D341Med (cell line): ENCODE measurements around the gene PIK3R6.
"Not testable (repeated sequence)": the region's sequence is repeated elsewhere in the genome, so short reads cannot be mapped to it uniquely, and the experiment has no call there.

ENCODE experiments used
- DNase-seq: peaks from one replicate; pipeline ENCODE4 v3.0.0; 2012; ENCODE audit warnings: low spot score

PIK3R6 gene

DNA sequence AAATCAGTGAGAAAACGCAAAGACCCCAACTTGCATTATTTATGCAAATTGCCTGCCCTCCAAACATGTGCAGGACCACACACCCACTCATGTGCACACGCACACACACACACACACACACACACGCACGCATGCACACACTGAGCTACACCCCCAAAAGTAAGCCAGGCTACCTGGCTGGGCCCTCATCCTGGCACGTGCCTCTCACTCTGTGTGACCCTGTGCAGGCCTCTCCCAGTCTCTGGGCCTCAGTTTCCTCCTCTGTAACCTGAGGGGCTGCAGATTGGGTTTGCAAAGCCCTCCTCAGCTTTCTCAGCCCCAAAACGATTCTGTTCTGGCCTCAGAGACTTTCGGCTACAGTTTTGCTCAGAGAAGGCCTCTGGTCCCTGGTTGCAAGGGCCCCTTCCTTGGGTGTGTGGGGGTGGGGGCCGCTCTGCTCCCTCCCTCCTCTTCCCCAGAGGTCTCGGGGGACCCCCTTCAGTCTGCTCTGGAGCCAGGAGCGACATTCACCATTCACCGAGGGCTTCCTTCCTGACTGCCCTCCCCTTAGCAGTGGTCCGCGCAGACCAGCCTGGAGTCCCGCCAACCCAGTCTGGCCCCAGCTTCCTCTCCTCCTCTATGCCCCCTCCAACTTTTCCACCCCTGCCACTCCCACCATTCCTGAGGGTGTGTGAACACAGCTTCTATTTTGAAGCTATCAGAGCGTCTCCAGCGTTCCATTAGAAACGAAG lies 5.4 kb upstream of the PIK3R6 start:
- no peak for DNase-seq

DNA sequence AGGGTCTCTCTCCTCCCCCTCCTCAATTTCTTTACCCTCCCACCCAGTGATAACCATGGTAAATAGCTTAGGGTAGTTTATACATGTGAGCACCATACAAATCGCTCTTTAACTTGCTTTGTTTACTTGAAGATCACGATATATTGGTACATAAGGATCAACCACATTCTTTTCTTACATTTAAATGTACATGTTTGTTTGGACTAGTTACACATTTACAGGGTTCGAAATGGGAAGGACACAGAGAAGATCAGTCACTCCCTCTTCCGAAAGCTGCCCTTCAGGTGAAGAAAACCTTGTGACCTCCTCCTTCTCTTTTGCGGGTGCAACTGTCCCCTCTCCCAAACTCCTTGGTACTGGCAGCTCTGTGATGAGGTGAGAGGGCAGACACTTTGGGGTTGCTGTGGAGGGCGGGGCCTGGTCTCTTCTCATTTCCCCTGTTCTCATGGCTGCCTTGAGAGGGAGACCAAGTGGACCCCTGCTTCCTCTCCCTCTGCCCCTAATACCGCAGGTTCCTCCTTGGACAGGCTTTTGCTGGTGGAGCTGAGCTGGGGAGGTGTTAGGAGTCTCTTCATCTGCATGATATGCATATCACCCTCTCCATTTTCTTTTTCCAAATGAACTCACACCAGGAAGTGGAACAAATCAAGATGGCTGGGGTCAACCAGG lies 4.7 kb upstream of the PIK3R6 start:
- no peak for DNase-seq

DNA sequence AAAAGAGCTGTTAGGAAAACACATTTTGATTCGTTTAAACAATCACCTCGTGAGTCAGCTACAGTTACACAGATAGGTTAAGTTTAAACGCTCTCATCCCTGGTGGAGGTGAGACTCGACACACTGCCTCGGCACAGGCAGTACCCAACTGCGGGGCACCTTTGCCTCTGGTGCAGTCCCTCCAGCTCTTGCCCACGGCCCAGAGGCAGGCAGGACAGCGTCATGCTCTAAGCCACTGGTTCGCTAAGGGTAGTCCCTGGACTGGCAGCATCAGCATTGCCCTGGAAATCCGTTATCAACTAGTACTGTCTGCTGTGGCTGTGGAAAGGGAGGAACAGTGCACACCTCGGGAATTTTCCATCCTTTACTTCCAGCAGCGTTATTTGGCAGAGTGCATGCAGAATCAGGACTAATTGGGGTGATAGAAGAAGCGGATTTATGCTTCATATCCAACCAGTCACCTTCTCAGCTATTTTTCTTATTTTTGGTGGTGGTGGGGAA lies 3.7 kb upstream of the PIK3R6 start:
- DNase-seq = no peak

DNA sequence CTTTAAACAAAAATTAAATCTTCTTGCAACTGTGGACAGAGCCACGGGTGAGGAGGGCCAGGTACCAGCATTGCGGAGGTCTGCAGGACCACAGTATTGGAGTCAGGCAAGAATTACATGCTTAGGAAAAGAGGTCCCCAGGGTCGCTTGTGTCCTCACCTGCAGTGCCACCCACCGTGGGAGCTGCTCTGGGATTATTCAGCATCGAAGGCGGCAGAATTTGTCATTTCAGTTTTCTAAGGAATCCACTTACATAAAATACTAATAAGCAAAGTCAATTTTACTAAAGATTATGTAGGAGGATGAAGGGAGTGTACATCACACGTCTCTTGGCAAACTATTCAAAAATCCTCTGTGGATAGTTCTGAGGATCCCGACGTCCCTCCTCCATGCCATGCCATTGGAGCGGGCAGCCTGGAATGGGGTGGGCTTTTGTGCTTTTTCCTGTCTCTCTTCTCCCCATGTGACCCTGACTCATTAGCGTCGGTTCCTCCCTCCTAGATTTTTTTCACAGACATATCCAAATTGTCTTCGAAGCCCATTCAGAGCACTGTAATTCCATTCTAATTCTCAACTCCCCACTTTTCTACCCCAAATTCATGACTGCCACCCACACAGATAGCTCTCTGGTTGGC lies 3.0 kb upstream of the PIK3R6 start:
- DNase-seq = no peak

DNA sequence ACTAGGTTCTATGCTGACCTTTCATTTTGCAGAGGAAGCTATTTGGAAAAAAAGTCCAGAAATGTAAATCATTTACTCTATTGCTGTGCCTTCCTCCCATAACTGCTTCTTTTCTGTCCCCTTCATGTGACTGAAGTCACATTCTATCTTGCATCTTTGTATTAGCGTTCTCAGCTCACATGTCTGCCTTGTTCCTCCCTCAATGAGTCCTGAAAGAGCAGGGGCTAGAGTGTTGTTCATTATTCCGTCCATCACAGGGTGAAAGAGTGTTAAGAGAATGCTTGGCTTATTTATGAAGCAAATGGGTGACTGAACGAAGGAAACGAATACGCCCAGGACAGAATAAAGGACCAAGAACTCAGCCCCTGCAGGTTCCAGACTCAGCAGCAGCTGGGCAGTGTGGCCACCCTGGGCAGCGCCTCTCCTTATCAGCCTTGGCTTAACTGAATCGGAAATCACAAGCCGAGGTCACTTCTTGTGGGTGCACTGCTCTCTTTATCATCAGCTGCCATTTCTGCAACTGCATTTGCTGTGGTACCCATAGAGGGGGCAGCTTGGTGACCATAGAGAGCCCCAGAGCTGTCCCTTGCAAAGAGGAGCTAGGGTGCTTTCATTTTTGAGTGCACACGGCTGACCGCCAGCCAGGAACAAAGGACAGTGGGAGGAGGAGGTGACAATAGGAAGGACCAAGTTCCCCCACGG lies 1.8 kb upstream of the PIK3R6 start:
- DNase-seq = no peak

DNA sequence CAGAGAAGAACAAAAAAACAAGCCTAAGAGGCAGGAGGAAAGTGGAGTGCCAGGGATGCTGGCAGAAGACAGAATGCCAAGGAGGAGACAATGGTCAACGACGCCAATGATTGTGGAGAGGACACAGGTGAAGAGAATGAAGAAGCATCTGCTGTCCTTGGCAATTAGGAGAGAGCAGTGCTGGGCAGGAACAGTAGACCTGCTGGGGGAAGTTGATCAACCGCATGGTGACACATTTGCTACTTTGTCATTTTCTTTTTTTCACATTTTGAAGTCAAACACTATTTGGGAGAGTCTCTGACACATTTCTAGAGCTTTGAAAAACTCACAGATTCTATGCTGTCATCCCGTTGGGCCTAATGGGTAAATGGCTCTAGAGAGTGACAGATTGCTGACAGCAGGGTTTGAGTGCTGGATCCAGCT lies 1.1 kb upstream of the PIK3R6 start:
- no peak for DNase-seq

DNA sequence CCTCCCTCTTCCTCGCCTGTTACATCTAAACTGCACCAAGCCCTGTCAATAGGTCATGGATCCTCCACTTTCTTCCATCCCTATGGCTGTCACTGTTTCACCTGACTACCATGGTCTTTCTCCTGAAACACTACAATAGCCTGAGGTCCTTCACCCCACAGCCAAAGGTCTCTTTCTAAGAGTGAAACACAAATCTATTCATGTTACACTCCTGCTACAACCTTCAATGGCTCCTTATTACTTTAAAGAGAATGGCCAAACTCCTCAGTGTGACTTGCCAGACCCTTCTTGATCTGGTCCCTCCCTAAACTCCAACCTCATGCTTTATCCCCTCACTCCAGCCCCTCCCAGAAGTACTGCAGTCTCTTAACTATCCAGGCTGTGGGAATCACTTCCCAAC lies 618 bp upstream of the PIK3R6 start:
- no peak for DNase-seq

DNA sequence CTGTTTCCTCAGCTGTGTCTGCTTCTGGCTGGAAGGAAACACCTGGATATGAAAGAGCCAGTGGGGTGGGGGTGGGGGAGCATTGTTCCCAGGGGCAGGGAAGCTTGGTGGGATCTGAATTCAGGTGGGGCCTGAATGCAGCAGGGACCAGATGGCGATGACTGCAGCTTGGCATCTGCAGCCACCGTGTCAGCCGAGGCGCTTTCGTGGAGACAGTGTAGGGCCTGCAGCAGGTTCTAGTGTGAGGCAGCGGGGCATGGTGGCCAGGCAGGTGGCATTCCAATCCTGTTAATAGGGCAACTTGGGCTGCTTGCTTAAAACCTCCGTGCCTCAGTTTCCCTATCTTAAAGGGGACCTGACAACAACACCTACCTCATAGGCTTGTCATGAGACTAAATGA lies 1.7 kb downstream of the PIK3R6 start:
- DNase-seq = no peak

DNA sequence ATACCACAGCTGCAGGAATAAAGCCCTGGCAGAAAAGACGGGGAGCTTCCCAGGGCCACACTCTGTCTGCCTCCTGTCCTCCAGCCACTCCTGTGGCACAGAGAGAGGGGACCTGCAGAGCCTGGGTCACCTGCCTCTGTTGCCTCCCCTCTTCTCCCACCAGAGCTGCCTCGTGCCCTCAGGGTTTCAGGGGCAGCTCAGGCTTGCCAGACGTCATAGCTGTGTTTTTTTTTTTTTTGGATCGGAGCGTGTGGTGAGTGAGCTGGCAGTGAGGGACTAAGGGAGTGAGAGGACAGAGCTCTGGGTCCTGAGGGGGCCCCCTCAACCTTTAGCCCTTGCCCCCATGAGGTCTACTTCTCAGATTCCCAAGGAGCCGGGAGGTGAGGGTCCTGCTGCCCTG lies 2.1 kb downstream of the PIK3R6 start:
- no peak for DNase-seq

DNA sequence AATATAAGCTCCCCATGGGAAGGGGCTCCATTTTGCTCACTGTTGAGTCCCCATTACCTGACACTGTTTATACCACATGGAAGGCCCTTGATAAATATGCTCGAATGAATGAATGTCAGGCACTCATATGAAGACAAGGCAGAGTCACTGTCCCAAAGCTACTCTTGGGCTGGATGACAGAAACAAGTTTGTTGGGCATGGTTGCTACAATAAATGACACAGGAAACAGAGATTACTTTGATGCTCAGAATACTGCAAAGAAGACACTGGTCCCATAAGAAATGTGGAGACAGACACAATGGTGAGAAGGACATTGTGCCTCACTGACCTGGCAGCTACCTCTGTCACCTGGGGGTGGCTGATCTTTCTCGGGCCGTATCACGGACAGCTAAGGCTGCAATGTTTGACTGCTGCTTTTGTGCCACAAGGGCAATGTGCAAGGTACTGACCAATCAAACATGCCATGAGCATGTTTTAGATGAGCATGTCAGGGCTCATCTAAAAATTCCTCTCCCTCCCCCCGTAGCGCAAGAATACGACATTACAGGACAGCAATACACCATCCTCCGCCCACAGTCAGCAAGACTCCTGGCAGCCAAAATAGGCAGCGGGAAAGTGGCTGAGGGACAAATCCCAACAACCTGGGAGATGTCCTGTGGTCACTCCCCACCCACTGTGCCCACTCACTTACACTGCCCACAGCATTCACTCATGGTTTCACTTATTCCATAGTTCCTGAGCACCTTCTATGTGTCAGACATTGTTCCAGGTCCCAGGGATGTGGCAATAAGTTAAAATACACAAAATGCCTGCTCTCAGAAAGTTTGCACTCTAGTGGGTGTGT lies 5.0 kb downstream of the PIK3R6 start:
- no peak for DNase-seq

DNA sequence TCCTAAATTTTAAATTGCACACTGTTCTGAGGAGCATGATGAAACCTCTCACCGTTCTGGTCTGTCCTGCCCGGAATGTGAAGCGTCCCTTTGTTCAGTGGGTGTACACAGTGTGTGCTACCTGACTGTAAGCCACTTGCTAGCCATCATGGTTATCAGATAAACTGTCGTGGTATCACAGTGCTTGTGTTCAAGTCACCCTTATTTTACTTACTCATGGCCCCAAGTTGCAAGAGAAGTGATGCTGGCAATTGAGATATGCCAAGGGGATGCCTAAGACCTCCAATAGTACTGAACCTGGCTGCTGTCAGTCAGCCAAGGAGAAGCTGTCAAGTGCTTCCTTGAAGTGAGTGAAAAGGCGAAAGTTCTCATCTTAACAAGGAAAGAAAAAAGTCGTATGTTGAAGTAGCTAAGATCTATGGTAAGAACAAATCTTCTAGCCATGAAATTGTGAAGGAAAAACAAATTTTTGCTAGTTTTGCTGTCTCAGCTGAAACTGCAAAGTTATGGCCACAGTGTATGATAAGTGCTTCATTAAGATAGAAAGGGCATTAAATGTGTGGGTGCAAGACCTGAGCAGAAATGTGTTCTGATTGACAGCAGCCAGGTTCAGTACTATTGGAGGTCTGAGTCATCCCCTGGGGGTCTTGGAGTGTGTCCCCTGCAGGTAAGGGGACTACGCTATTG lies 5.8 kb downstream of the PIK3R6 start:
- DNase-seq = no peak

DNA sequence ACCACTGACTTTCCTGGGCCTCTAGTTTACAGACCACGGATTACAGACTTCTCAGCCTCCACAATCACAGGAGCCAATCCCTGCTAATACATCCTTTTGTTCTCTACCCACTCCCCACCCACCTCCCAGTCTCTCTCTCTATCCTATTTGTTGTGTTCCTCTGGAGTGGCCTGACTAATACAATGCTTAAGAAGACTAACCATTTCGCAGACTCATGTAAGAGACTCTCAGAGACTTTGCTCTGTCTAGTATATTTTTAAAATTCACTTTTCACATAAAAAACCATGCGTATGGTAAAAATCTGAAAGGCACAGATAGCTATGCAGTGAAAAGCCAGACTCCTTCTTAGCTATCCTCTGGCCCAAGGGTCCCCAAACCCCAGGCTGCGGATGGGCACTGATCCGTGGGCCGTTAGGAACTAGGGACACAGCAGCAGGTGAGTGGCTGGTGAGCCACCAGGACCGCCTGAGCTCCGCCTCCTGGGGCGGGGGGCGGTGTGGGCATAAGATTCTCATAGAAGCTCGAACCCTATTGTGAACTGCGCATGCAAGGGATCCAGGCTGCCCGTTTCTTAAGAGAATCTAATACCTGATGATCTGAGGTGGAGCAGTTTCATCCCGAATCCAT lies 7.6 kb downstream of the PIK3R6 start:
- DNase-seq = no peak

DNA sequence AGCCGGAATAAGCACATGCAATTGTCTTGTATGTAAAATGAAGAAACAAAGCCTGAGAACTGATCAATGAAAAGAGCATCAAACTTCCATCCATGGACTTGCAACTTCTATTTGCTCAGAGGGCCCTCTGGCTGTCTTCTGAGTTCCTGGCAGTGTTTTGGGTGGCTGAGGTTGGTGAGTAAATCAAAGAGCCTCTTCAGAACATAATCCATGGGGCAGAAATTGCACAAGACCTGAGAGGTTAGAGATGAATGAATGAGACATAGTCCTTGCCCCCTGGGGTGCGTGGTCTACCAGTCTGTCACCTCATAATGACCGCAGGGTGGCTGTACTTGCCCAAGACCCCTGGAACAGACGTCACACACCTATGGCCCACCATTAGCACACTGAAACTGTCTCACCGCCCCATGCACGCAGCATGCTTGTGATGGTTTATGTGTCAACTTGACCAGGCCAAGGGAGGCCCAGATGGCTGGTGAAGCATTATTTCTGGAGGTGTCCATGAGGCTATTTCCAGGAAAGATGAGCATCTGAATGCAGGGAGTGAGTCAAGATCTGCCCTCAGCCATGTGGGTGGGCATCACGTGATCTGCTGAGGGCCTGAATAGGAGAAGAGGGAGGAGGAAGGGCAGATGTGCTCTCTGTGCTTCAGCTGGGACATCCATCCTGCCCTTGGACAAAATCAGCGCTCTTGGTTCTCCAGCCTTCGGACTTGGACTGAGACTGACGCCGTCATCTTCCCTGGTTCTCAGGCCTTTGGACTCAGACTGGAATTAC lies 8.3 kb downstream of the PIK3R6 start:
- DNase-seq = no peak

DNA sequence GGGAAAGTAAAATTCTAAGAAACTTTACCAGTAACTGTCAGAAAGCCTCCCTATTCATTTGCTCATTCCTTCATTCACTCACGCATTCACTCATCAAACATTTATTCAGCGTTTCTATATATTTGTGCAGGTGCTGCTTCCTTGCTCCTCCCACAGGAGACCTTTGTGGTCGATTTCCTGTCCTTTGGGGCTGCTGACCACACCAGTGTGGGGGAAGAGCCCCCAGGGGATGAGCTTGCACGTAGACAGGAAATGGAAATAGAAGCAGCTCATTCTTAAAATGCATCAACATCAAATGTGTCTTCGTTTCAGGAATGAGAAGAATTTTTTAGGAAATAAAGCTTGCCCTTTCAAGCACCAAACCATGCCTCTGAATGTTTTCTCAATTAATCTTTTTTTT lies 9.6 kb downstream of the PIK3R6 start:
- DNase-seq = no peak

DNA sequence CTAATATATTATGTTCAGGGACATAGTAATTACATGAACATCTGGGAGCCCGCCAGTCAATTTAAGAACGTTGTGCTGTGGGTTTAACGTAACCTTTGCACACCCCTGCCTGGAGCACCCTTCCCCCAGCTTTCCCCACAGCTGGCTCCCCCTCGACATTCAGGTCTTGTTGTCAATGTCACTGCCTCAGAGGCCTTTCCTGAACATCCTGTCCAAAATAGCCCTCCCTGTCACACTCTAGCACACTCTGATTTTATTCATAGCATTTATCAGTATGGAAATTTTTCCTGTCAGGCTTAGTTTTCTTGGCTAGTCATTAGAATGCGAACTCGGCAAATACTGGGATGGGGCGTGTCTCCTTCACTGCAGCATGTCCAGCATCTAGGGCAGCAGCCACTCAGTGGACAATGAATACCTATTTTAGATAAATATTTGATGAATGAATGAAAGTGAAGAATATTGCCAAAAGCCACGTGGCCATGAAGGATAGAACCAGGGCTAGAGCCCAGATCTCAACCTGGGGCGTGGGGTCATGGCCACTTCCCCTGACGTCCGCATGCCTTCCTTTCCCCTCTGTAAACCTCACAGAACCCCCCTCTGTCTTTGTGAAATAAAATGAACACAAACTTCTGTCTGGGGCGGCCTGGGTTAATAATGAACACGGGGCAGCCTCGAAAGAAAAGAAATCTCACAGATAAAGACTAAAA lies 10.5 kb downstream of the PIK3R6 start:
- DNase-seq = no peak

DNA sequence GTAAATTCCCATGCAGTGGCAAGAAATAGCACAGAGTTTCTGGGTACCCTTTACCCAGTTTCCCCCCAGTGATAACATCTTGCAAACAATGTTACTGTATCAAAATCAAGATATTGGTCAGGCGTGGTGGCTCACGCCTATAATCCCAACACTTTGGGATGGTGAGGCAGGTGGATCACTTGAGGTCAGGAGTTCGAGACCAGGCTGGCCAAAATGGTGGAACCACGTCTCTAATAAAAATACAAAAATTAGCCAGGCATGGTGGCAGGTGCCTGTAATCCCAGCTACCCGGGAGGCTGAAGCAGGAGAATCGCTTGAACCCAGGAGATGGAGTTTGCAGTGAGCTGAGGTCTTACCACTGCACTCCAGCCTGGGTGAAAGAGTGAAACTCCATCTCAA lies 11.3 kb downstream of the PIK3R6 start:
- not testable (repeated sequence) for DNase-seq

DNA sequence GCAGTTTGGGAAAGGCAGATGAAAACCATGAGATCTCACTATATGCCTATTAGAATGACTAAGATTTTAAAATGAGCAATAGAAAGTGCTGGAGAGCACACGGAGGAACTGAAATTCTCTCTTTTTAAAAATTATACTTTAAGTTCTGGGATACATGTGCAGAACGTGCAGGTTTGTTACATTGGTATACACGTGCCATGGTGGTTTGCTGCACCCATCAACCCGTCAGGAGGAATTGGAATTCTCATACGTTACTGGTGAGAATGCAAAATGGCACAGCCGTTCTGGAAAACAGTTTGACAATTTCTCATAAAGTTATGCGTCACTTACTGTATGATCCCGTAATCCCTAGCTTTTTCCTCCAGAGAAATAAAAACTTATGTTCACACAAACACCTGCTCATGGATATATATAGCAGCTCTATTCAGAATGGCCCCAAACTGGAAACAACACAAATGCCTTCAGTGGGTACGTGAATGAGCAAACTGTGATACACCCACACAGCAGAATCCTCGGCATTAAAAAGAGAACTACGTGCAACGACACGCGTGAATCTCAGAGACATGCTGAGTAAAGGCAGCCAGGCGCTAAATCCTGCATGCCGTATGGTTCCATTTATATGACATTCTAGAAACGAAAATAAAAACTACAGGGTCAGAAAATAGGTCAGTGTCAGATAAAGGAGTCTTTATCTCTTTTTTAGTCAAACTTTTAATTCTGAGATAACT lies 11.8 kb downstream of the PIK3R6 start:
- no peak for DNase-seq

DNA sequence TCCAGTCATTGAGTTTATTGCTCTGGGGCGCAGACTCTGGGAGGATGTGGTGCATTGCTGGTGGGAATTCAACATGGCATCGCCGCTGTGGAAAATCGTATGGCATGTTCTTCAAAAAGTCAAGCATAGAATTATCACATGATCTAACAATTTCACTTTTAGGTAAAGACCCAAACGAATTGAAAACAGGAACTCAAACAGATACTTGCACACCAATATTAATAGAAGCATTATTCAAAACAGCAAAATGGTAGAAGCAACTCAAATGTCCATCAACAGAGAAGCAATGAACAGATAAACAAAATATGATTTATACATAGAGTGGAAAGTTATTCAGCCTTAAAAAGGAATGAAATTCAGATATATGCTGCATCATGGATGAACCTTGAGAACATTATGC lies 15.9 kb downstream of the PIK3R6 start:
- no peak for DNase-seq
